Heart left ventricle (tissue), 16 donors: ENCODE measurements around the gene MEIKIN. TPM values are rescaled to one million over a fixed set of nuclear protein-coding genes. Genes with fewer than 3 reads are reported as not detected.

Experiments used
- ATAC-seq, 4 donors: fragments of 200-7000 bp; cut with Tn5 transposase; one replicate each; pipeline ENCODE4 v1.9.1; 2020 to 2022; ENCODE audit warnings: moderate library complexity in 4 of 4, mild to moderate bottlenecking in 3 of 4, moderate number of reproducible peaks in 1 of 4
- DNase-seq, 5 donors: peaks; one replicate each; pipeline ENCODE4 v3.0.0-alpha.2; 2020
- H3K27ac ChIP-seq, 12 donors: fragments of 200-600 bp; sonication (generic) in 4 of 12; one replicate each; pipeline versions ENCODE4 v1.5.0 to v1.8.0; 2016 to 2022; ENCODE audit warnings: mild to moderate bottlenecking in 2 of 12
- H3K27me3 ChIP-seq, 9 donors: fragments of 200-600 bp; sonication (generic) in 2 of 9; one replicate each; pipeline versions ENCODE4 v1.5.1 to v1.8.0; 2016 to 2022; ENCODE audit warnings: mild to moderate bottlenecking in 3 of 9
- H3K36me3 ChIP-seq, 9 donors: fragments of 200-600 bp; sonication (generic) in 2 of 9; one replicate each; pipeline versions ENCODE4 v1.5.0 to v1.8.0; 2018 to 2022; ENCODE audit warnings: mild to moderate bottlenecking in 2 of 9
- H3K4me1 ChIP-seq, 12 donors: fragments of 200-600 bp; sonication (generic) in 4 of 12; one replicate each; pipeline versions ENCODE4 v1.5.0 to v1.8.0; 2016 to 2022; ENCODE audit warnings: mild to moderate bottlenecking in 3 of 12
- H3K4me3 ChIP-seq, 12 donors: fragments of 200-600 bp; sonication (generic) in 4 of 12; one replicate each; pipeline versions ENCODE4 v1.5.0 to v1.8.0; 2017 to 2022; ENCODE audit warnings: mild to moderate bottlenecking in 9 of 12, moderate library complexity in 4 of 12
- H3K9me3 ChIP-seq, 12 donors: fragments of 200-600 bp; sonication (generic) in 4 of 12; one replicate each; pipeline versions ENCODE4 v1.5.0 to v1.8.0; 2016 to 2022; ENCODE audit warnings: mild to moderate bottlenecking in 1 of 12
- CTCF ChIP-seq, 12 donors: fragments of 200-600 bp; sonication (generic) in 4 of 12; IDR thresholded peaks; one replicate each; pipeline versions ENCODE4 v1.5.0 to v1.8.0; 2018 to 2022; ENCODE audit warnings: antibody characterized with exemption in 12 of 12, mild to moderate bottlenecking in 5 of 12
- POLR2A ChIP-seq, 2 donors: fragments of 450-650 bp; IDR thresholded peaks; one replicate each; pipeline ENCODE4 v1.6.1; 2017; ENCODE audit warnings: antibody characterized with exemption in 2 of 2, mild to moderate bottlenecking in 2 of 2, moderate library complexity in 2 of 2
- WGBS, 4 donors: extraction: QIAGEN DNeasy Blood & Tissue Kit in 2 of 4; methylation state at CpG; one replicate each; pipeline versions ENCODE4 v1.1.5 to v1.1.7; 2013 to 2018; 5-methylcytosine and 5-hydroxymethylcytosine counted together
- intact Hi-C, 10 donors: fragments of 100-400 bp; cut with DNase I; formaldehyde crosslinking; loops; one replicate each; pipeline versions ENCODE4 v1.11.1 to v1.14.2; 2022
- polyA plus RNA-seq, 2 donors: library from polyadenylated mRNA; stranded (reverse); fragments of 200-250 nt; gene quantifications; one replicate each; pipeline ENCODE4 v1.2.3, GENCODE V29; 2013
- total RNA-seq, 9 donors: library from RNA; depleted of rRNA in 2 of 9; stranded (reverse); fragments of >200 nt in 2 of 9; fragmentation: NEBNext Ultra II Directional in 3 of 9; extraction: Animal tissue kit (Norgen Biotek cat#: 25700) in 3 of 9; gene quantifications; one replicate each; pipeline versions ENCODE4 v1.1.0 to v1.2.4, GENCODE V29; 2016 to 2023
- donor health status: ischemic (EF 13 %, LVEDD 7.1; RV severe dilation, severe dysfunction).
- donor health status: healthy with polysubstance abuse.
- donor health status: DM: no; HTN: yes; CAD: no.
- donor health status: DM: no; HTN: no; CAD: no.
- donor health status: ischemic (EF 25% LVEDD 6.9; RV normal size, moderate dysfunction).
- donor health status: ischemic (EF 25% LVEDD 5.7; RV mildly dilated, moderate dysfunction).
- donor health status: healthy.
- donor health status: DM: yes; HTN: yes; CAD: no.
- donor health status: ischemic (EF 35%, LVEDD 5.7; RV mildly dilated, moderate dysfunction).
- donor health status: nonischemic (EF 11% LVEDD 7.7; RV severe dilation, severe dysfunction).
- donor health status: DM: yes; HTN: yes; CAD: no.
- donor health status: PGD.
- donor health status: ischemic (EF 29% LVEDD 5.4; RV normal size, mild dysfunction).
- donor health status: nonischemic (EF 23%, LVEDD 6.1; RV moderate dilation, normal function).

MEIKIN gene
- total and polyA plus RNA-seq, 11 donors, result 0.07 to 0.63 TPM; not detected in 9

- 51 to 68% (median 57%) methylated on average over 10 to 12 of the region's 12 CpGs for WGBS, 4 donors
- Histone ChIP-seq H3K27me3 (no peaks in the 10 kb centered on the region), H3K4me1 (no peaks in the 10 kb centered on the region), H3K9me3 (no peaks in the 10 kb centered on the region), H3K27ac (peak overlapping the region in 1 of 12 donors; percentile 34), H3K4me3 (peak overlapping the region in 1 of 12 donors; percentile 33), H3K36me3 (no peaks in the 10 kb centered on the region)
- ATAC-seq (no peak), DNase-seq (no peak)
- intact Hi-C loops, result no loop called here
- TF ChIP-seq POLR2A (IDR thresholded peaks at IDR 0.05) (no peak), CTCF (IDR thresholded peaks at IDR 0.05) (no peak)
Measured at GRCh38 chr5:131974956-131975726, 29.7 kb upstream of the MEIKIN start.

DNA sequence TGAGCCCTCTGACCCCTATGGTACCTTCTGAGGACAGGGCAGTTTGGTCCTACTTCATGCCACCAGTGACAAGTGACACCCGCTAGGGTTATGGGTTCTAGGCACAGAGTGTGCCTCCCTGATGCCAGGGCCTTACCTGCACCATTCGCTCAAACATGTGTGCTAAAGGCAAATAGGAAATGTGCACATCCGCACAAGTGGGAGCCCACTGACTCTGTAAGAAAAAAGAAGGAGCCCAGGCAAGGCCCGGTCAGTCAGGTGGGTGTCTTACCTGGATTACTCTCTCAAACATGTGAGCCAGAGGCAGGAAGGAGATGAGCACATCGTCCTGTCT is 29.1 kb upstream of the MEIKIN start:
- intact Hi-C loops, result no loop called here
- no peaks in the 10 kb centered on the region for H3K36me3 ChIP-seq
- peak overlapping the region in 1 of 12 donors; percentile 33 for H3K4me3 ChIP-seq
- H3K27me3 ChIP-seq, result no peaks in the 10 kb centered on the region
- peak overlapping the region in 1 of 12 donors; percentile 34 for H3K27ac ChIP-seq
- TF ChIP-seq POLR2A (IDR thresholded peaks at IDR 0.05) (no peak), CTCF (IDR thresholded peaks at IDR 0.05) (no peak)
- WGBS, 4 donors, result 71 to 84% (median 76%) methylated on average over 5 of the region's 5 CpGs
- H3K9me3 ChIP-seq, result no peaks in the 10 kb centered on the region
- H3K4me1 ChIP-seq, result no peaks in the 10 kb centered on the region
- ATAC-seq (no peak), DNase-seq (no peak)

DNA sequence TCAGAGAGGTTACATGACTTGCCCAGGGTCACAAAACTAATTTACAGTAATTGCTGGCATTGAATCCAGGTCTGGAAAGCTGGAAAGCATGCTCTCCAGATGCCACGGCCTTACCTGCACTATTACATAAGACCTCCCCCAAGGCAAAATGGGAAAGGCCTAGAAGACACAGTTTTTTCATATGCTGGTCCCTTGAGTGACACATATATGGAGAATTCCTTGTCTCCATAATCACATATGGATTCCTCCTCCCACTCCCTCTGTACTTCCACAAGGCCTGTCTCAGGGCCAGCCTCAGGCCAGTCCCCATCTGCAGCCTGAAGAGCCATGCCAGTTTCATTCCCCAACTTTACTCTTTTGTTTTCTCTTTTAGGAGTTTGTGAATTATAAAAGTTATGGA is 28.6 kb upstream of the MEIKIN start:
- ATAC-seq (no peak), DNase-seq (no peak)
- H3K36me3 ChIP-seq, result no peaks in the 10 kb centered on the region
- WGBS, 4 donors, result 75 to 92% (median 90%) methylated on average over 1 of the region's 1 CpG
- peak overlapping the region in 1 of 12 donors; percentile 34 for H3K27ac ChIP-seq
- intact Hi-C loops, result no loop called here
- no peaks in the 10 kb centered on the region for H3K4me1 ChIP-seq
- H3K9me3 ChIP-seq, result no peaks in the 10 kb centered on the region
- TF ChIP-seq CTCF (IDR thresholded peaks at IDR 0.05) (no peak), POLR2A (IDR thresholded peaks at IDR 0.05) (no peak)
- no peaks in the 10 kb centered on the region for H3K27me3 ChIP-seq
- no peak overlapping the region for H3K4me3 ChIP-seq

DNA sequence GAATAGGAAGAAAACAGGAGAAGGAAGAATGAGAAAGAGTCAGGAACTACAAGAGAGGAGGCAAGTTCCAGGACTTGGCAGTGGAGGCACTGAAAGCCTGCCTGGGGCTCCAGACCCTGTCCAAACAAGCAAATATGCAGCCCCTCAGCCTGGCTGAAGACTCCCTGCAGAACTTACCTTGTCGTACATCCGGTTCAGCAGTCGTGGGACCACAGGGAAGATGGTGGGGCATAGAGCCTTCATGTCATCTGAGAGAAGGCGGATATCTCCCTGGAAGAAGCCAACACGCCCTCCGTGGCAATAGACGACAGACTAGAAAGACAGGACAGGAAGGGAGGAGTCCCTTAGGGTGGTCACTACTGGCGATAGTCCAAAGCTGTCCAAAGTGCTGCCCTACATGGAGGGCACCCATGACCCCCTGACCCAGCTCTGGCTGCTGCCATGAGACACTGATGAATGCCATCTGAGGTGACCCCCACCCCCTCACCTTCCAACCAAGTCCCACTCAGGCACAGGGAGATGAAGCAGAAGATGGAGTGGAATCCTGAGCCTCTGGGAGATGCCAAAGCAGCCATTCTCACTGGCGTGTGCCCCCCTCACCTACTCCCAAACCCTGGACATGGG is 27.7 kb upstream of the MEIKIN start:
- ATAC-seq (no peak), DNase-seq (no peak)
- WGBS, 4 donors, result 81 to 87% (median 84%) methylated on average over 9 of the region's 9 CpGs

More for the DNA sequence above, 27.7 kb upstream of the MEIKIN start:
- intact Hi-C loops, result no loop called here
- TF ChIP-seq POLR2A (IDR thresholded peaks at IDR 0.05) (no peak), CTCF (IDR thresholded peaks at IDR 0.05) (no peak)
- Histone ChIP-seq H3K27ac (no peak overlapping the region), H3K36me3 (no peaks in the 10 kb centered on the region), H3K27me3 (no peaks in the 10 kb centered on the region), H3K4me3 (no peak overlapping the region), H3K9me3 (no peaks in the 10 kb centered on the region), H3K4me1 (no peaks in the 10 kb centered on the region)
